ENCODE data around the gene FCGR3B. TPM values are rescaled to one million over a fixed set of nuclear protein-coding genes. Genes with fewer than 3 reads are reported as not detected.
"Not testable (repeated sequence)": the region's sequence is repeated elsewhere in the genome, so short reads cannot be mapped to it uniquely, and the experiment has no call there.

Gene FCGR3B
- total and polyA plus RNA-seq, 4 donors, result 0.64 to 9.2 (median 4.1) TPM

GRCh38 chr1:161606541-161607336, 24.2 kb downstream of the FCGR3B start:
- not testable (repeated sequence) for H3K4me1 ChIP-seq (ENCODE audit: control insufficient read depth in 4 of 4, insufficient read depth in 4 of 4, low read length in 3 of 4); H3K27me3 ChIP-seq (ENCODE audit: control insufficient read depth in 4 of 4, insufficient read depth in 4 of 4, low read length in 3 of 4); H3K27ac ChIP-seq (ENCODE audit: low read depth in 1 of 2, low read length in 2 of 2); DNase-seq (ENCODE audit: low spot score); H3K4me3 ChIP-seq (ENCODE audit: low read depth in 1 of 3, low read length in 3 of 3); H3K36me3 ChIP-seq (ENCODE audit: control insufficient read depth in 4 of 4, insufficient read depth in 3 of 4, low read depth in 1 of 4, low read length in 3 of 4); H3K9me3 ChIP-seq (ENCODE audit: control insufficient read depth in 4 of 4, low read length in 3 of 4); H3K9ac ChIP-seq (ENCODE audit: low read depth in 1 of 2, low read length in 2 of 2)
- 88% methylated on average over 48 of the region's 58 CpGs for WGBS

DNA sequence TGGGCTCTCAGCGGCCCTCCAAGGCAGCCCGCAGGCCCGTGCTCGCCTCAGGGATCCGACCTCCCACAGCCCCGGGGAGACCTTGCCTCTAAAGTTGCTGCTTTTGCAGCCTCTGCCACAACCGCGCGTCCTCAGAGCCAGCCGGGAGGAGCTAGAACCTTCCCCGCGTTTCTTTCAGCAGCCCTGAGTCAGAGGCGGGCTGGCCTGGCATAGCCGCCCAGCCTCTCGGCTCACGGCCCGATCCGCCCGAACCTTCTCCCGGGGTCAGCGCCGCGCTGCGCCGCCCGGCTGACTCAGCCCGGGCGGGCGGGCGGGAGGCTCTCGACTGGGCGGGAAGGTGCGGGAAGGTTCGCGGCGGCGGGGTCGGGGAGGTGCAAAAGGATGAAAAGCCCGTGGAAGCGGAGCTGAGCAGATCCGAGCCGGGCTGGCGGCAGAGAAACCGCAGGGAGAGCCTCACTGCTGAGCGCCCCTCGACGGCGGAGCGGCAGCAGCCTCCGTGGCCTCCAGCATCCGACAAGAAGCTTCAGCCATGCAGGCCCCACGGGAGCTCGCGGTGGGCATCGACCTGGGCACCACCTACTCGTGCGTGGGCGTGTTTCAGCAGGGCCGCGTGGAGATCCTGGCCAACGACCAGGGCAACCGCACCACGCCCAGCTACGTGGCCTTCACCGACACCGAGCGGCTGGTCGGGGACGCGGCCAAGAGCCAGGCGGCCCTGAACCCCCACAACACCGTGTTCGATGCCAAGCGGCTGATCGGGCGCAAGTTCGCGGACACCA, 25.0 kb downstream of the FCGR3B start:
- H3K4me1 ChIP-seq (ENCODE audit: control insufficient read depth in 4 of 4, insufficient read depth in 4 of 4, low read length in 3 of 4); H3K4me3 ChIP-seq (ENCODE audit: low read depth in 1 of 3, low read length in 3 of 3); H3K27ac ChIP-seq (ENCODE audit: low read depth in 1 of 2, low read length in 2 of 2); H3K36me3 ChIP-seq (ENCODE audit: control insufficient read depth in 4 of 4, insufficient read depth in 3 of 4, low read depth in 1 of 4, low read length in 3 of 4); H3K27me3 ChIP-seq (ENCODE audit: control insufficient read depth in 4 of 4, insufficient read depth in 4 of 4, low read length in 3 of 4); H3K9ac ChIP-seq (ENCODE audit: low read depth in 1 of 2, low read length in 2 of 2); DNase-seq (ENCODE audit: low spot score); H3K9me3 ChIP-seq (ENCODE audit: control insufficient read depth in 4 of 4, low read length in 3 of 4): not testable (repeated sequence)
- 26% methylated on average over 52 of the region's 78 CpGs for WGBS

DNA sequence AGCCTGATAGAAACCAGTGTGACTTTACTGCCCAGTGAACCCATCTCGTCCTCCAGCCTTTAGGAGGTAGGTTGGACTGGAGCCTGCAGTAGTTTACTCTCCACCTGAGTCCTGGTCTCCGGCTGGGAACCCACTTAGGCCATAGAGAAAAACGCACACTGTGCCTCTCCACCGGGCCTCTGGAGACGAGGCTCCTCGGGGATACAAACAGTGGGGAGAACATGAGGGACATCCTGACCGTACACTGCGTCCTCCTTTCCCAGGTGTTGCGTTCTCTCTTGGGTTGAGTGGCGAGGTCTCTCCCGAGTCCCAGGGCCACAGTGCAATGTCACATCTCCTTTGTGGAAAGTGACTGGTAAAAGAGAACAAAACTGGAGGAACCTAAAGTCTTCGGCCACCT, 26.0 kb downstream of the FCGR3B start:
- not testable (repeated sequence) for H3K27ac ChIP-seq (ENCODE audit: low read depth in 1 of 2, low read length in 2 of 2); H3K4me1 ChIP-seq (ENCODE audit: control insufficient read depth in 4 of 4, insufficient read depth in 4 of 4, low read length in 3 of 4); H3K36me3 ChIP-seq (ENCODE audit: control insufficient read depth in 4 of 4, insufficient read depth in 3 of 4, low read depth in 1 of 4, low read length in 3 of 4); H3K9ac ChIP-seq (ENCODE audit: low read depth in 1 of 2, low read length in 2 of 2); DNase-seq (ENCODE audit: low spot score); H3K27me3 ChIP-seq (ENCODE audit: control insufficient read depth in 4 of 4, insufficient read depth in 4 of 4, low read length in 3 of 4); H3K9me3 ChIP-seq (ENCODE audit: control insufficient read depth in 4 of 4, low read length in 3 of 4); H3K4me3 ChIP-seq (ENCODE audit: low read depth in 1 of 3, low read length in 3 of 3)
- WGBS, result 98% methylated on average over 12 of the region's 12 CpGs

- H3K27ac ChIP-seq (ENCODE audit: low read depth in 1 of 2, low read length in 2 of 2); DNase-seq (ENCODE audit: low spot score); H3K9me3 ChIP-seq (ENCODE audit: control insufficient read depth in 4 of 4, low read length in 3 of 4); H3K4me3 ChIP-seq (ENCODE audit: low read depth in 1 of 3, low read length in 3 of 3); H3K4me1 ChIP-seq (ENCODE audit: control insufficient read depth in 4 of 4, insufficient read depth in 4 of 4, low read length in 3 of 4); H3K27me3 ChIP-seq (ENCODE audit: control insufficient read depth in 4 of 4, insufficient read depth in 4 of 4, low read length in 3 of 4); H3K9ac ChIP-seq (ENCODE audit: low read depth in 1 of 2, low read length in 2 of 2); H3K36me3 ChIP-seq (ENCODE audit: control insufficient read depth in 4 of 4, insufficient read depth in 3 of 4, low read depth in 1 of 4, low read length in 3 of 4): not testable (repeated sequence)
- 96% methylated on average over 3 of the region's 3 CpGs for WGBS
These were observed 33.9 kb downstream of the FCGR3B start for GRCh38 chr1:161597077-161597476.

DNA sequence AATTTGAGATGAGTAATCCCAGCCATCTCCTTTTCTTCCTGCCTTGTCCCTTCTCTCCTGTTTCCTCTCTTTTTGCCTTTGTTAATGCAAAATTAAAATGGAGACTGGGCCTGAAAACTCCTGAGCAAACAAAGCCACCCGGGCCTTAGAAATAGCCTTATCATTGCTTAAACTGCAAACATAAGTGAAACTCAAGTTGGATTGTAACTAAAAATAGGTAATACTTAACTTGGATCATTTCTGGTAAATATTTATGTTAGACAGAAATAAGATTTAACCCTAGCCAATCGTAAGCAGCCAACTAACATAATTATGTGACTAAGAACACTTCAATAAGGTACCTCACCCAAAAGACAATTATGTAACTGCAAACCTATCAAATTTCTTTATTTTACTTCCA, 35.4 kb downstream of the FCGR3B start:
- not testable (repeated sequence) for H3K27me3 ChIP-seq (ENCODE audit: control insufficient read depth in 4 of 4, insufficient read depth in 4 of 4, low read length in 3 of 4); H3K36me3 ChIP-seq (ENCODE audit: control insufficient read depth in 4 of 4, insufficient read depth in 3 of 4, low read depth in 1 of 4, low read length in 3 of 4); H3K9ac ChIP-seq (ENCODE audit: low read depth in 1 of 2, low read length in 2 of 2); H3K9me3 ChIP-seq (ENCODE audit: control insufficient read depth in 4 of 4, low read length in 3 of 4); H3K27ac ChIP-seq (ENCODE audit: low read depth in 1 of 2, low read length in 2 of 2); H3K4me3 ChIP-seq (ENCODE audit: low read depth in 1 of 3, low read length in 3 of 3); H3K4me1 ChIP-seq (ENCODE audit: control insufficient read depth in 4 of 4, insufficient read depth in 4 of 4, low read length in 3 of 4); DNase-seq (ENCODE audit: low spot score)
- WGBS, result 40% methylated on average over 2 of the region's 2 CpGs

- H3K4me3 ChIP-seq (ENCODE audit: low read depth in 1 of 3, low read length in 3 of 3); H3K9me3 ChIP-seq (ENCODE audit: control insufficient read depth in 4 of 4, low read length in 3 of 4); H3K9ac ChIP-seq (ENCODE audit: low read depth in 1 of 2, low read length in 2 of 2); H3K27ac ChIP-seq (ENCODE audit: low read depth in 1 of 2, low read length in 2 of 2); H3K36me3 ChIP-seq (ENCODE audit: control insufficient read depth in 4 of 4, insufficient read depth in 3 of 4, low read depth in 1 of 4, low read length in 3 of 4); H3K4me1 ChIP-seq (ENCODE audit: control insufficient read depth in 4 of 4, insufficient read depth in 4 of 4, low read length in 3 of 4); H3K27me3 ChIP-seq (ENCODE audit: control insufficient read depth in 4 of 4, insufficient read depth in 4 of 4, low read length in 3 of 4); DNase-seq (ENCODE audit: low spot score): not testable (repeated sequence)
- WGBS, result 39% methylated on average over 2 of the region's 2 CpGs
These were observed 35.8 kb downstream of the FCGR3B start for GRCh38 chr1:161595173-161595572.

GRCh38 chr1:161594269-161594984, 36.5 kb downstream of the FCGR3B start:
- DNase-seq (ENCODE audit: low spot score); H3K27ac ChIP-seq (ENCODE audit: low read depth in 1 of 2, low read length in 2 of 2): not testable (repeated sequence)
- 61% methylated on average over 4 of the region's 4 CpGs for WGBS

DNA sequence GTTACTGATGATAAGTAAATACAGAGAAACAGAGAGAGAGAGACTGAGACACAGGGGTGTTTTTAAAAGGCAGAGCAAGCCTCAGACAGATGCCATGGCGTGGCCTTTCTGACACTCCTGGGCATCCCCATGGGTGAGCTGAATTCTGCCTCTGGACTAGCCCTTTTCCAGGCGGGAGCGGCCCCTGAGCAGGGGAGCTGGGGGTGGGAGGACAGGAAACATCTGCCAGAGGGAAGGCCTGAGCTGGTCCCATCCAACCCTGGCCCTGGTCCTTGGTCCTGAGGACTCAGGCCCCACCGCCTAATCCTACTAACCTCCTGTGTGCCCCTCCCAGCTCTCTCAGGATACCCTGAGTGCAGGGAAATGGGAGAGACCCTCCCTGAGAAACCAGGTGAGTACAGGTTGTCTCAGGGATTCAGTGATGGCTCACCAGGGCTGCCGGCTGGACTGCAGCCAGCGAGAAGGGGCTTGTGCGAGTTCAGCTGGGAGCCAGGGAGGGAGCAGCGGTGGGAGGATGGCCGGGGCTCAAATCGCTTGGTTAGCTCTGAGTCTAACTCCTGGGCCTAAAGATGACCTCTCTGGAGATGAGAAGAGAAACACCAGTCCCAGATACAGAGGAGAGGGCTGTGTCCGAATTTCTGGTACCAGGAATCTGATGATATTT, 37.8 kb downstream of the FCGR3B start:
- not testable (repeated sequence) for H3K4me3 ChIP-seq (ENCODE audit: low read depth in 1 of 3, low read length in 3 of 3); H3K9ac ChIP-seq (ENCODE audit: low read depth in 1 of 2, low read length in 2 of 2); H3K36me3 ChIP-seq (ENCODE audit: control insufficient read depth in 4 of 4, insufficient read depth in 3 of 4, low read depth in 1 of 4, low read length in 3 of 4); H3K27ac ChIP-seq (ENCODE audit: low read depth in 1 of 2, low read length in 2 of 2); H3K4me1 ChIP-seq (ENCODE audit: control insufficient read depth in 4 of 4, insufficient read depth in 4 of 4, low read length in 3 of 4); H3K9me3 ChIP-seq (ENCODE audit: control insufficient read depth in 4 of 4, low read length in 3 of 4); H3K27me3 ChIP-seq (ENCODE audit: control insufficient read depth in 4 of 4, insufficient read depth in 4 of 4, low read length in 3 of 4); DNase-seq (ENCODE audit: low spot score)
- 85% methylated on average over 11 of the region's 11 CpGs for WGBS

More at GRCh38 chr1:161594269-161594984, 36.5 kb downstream of the FCGR3B start:
- not testable (repeated sequence) for H3K4me1 ChIP-seq (ENCODE audit: control insufficient read depth in 4 of 4, insufficient read depth in 4 of 4, low read length in 3 of 4); H3K36me3 ChIP-seq (ENCODE audit: control insufficient read depth in 4 of 4, insufficient read depth in 3 of 4, low read depth in 1 of 4, low read length in 3 of 4); H3K9me3 ChIP-seq (ENCODE audit: control insufficient read depth in 4 of 4, low read length in 3 of 4); H3K27me3 ChIP-seq (ENCODE audit: control insufficient read depth in 4 of 4, insufficient read depth in 4 of 4, low read length in 3 of 4); H3K9ac ChIP-seq (ENCODE audit: low read depth in 1 of 2, low read length in 2 of 2); H3K4me3 ChIP-seq (ENCODE audit: low read depth in 1 of 3, low read length in 3 of 3)

Data from liver (tissue), 9 donors.